ENCODE results near the gene SORBS2.
"Not testable (repeated sequence)": the region's sequence is repeated elsewhere in the genome, so short reads cannot be mapped to it uniquely, and the experiment has no call there.

The SORBS2 gene

DNA sequence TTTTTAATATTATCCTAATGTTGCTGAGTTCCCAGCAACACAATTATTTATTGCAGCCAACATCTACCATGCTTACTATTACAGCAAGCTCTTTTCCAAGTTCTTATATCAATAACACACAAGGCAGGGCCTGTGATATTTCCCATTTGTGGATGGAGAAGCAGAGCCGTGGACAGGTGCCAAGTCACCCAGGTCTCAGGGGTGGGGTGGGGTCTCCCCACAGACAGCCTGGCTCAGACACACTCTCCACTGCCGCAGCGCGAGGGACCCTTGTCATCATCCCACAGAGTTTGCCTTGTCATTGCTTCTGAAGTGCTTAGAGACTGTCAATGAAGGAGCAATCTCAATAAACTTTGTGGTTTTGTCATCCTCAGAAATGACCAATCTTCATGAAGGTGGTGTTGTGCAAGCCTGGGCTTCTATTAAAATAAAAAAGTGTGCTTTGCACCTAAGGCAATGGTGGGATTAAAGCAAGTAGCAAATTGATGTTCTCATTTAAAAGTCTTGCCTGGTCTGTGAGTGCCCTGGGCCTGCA lies 76.1 kb downstream of the SORBS2 start:
- FAIRE-seq: no peak

- no peak for FAIRE-seq
These were observed 77.1 kb downstream of the SORBS2 start for GRCh38 chr4:185734930-185735329.

DNA sequence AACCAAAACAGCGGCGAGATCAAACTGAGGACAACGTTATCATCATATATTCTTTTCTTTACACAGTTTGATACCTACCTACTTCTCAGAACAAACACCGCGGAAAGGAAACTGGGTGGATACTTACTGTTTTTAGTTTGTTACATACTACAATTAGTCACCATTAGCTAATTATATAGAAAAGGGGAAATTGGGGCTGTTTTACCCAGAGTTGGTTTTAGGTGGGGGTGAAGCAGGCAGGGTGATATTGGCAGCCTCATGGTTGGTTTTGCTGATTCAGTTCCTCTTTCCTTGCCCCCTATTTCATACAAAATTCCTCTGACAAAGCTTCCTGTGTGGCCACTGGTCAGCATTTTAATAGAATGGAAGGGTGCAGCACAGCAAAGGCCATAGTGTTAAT lies 77.8 kb downstream of the SORBS2 start:
- FAIRE-seq: no peak

- FAIRE-seq: no peak
These were observed 81.0 kb downstream of the SORBS2 start for GRCh38 chr4:185730849-185731608.

GRCh38 chr4:185730387-185730786 lies 81.6 kb downstream of the SORBS2 start:
- FAIRE-seq: no peak

DNA sequence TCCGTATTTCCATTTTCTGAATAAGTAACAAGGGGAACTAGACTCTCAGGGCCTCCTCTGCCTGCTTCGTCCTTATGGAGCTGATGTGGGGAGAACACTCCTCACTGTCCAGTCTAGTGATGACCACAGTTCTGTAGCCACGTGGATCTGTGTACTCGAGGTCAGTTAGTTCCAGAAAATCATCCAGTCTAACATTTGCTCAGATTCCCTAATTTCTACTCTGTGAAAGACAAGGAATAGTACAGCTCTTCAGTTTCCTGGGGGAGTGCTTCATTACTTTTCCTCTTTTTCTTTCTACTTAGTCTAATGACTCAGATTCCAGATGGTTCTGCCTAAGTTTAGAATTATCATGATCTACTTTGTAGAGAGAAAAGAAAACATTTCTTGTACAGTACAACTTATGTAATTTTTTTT lies 82.6 kb downstream of the SORBS2 start:
- no peak for FAIRE-seq

- no peak for FAIRE-seq
These were observed 83.1 kb downstream of the SORBS2 start for GRCh38 chr4:185728893-185729292.

DNA sequence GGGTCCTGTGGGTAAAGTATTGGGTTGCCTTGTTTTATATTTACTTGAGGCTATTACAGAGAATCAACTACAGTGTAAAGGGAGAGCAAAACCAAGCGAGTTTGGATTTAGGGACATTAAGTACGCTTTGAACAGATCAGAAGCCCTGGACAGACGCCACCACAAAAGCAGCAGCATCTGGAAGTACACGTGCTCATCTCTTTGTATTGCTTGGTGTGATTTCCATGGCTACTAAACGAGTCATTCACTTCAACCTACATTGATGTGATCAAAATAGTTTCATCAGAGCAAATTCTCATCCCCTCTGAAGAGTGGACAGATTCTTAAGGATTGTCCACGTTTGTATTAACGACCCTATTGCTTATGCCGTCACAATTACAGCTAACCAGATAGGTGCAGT lies 85.1 kb downstream of the SORBS2 start:
- no peak for FAIRE-seq

- no peak for FAIRE-seq
These were observed 88.2 kb downstream of the SORBS2 start for GRCh38 chr4:185723631-185724260.

GRCh38 chr4:185722029-185722316 lies 90.0 kb downstream of the SORBS2 start:
- no peak for FAIRE-seq

DNA sequence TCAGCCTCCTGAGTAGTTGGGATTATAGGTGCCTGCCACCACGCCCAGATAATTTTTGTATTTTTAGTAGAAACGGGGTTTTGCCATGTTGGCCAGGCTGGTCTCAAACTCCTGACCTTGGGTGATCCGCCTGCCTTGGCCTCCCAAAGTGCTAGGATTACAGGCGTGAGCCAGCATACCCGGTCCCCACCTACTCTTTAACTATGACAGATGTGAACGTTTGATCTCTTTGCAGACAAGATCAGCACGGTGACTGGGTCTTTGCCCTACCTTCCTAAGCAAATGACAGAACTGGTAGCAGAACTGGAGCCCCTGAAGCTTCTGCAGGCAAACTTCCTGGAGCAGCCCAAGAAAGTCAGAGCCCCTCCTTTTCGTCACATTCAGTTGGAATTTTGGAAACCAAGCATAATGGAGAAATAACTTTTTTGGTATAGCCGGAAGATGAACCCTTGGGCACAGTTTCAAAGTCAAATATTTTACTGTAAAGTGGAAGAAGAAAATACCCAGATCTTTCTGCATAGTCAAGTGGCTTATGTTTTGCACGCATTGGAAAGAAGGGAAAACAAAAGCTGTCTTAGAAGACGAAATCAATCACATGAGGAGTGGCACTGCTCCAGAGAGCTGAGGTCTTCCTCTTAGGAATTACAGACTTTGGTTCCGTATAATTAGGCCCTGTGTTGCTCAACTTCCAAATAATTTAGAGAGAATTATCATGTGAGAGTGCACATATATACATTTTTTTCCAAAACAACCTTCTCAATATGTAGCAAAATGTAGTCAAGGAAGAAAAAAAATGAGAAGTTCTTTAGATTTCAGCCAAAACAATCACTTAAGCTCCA lies 90.6 kb downstream of the SORBS2 start:
- no peak for FAIRE-seq

DNA sequence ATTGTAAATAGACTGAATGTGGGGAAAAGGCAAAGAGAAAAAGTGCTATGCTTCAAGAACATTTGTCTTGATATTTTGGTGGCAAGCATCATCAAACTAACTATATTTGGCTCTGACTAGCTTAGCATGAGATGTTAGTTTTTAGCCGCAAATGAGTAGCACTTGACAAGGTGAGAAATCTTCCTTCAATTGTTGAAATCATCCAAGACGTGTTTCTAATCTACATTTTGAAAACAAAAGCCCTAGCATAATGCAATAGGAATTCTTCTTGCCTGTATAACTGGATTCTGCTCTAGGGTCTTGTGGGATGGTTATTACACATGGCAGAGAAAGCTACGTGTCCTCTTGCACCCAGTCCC lies 92.5 kb downstream of the SORBS2 start:
- no peak for FAIRE-seq

DNA sequence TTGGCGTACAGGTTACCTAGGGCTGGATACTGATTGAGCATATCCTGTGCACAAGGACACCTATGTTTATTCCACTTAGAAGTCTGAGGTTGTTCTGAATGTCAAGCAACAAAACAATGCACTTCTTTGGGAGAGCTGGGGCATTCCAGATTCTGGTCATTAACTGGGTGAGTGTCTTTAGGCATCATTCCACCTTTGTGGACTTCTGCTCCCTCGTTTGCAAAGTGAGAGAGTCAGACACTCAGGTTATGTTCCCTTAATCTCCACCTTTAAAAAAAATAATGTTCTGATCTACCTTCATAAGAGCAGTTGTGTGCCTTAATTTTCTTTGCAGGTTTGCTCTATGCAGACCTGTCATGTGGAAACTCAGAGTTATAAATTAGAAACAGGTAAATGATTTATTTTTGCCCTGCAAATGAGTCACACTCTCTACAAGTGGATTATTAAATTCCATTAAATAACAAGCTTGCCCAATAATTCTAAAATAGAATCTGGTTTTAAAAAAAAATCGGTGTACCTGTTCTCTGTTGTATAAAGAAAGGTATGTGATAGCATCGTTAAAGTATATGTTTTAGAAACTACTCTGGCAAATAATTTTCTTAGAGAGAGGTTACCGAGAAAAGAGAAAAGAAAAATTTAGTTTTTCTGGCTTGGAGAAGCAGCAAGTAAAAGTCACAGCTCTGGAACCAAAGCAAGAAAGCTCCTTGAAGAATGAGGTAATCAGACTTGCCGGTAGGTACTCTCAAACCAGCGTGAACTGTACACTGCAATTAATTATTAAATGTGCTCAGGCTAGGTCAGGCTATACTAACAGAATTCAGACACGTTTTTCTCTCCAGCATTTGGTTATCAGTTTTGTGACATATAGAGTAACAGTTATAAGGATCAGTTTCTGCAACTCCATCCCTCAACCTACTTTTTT lies 93.2 kb downstream of the SORBS2 start:
- FAIRE-seq: no peak

DNA sequence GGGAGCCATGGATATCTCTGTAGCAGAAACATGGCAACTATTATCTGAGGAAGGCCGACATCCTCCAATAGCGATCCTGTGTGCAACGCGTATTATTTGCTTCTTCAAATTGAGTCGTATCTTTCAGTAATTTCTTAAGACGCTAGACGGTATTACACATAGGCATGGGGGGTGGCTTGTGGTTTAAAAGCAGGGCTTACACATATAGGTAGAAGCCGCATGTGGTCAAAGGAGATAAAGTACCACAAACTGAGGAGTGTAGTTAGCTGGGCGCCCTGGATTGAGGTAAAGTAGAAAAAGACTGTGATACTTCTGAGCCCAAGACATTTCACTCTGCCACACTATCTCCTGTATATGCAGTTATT lies 94.6 kb downstream of the SORBS2 start:
- FAIRE-seq: no peak

GRCh38 chr4:185716577-185717376 lies 95.2 kb downstream of the SORBS2 start:
- FAIRE-seq: no peak

GRCh38 chr4:185716141-185716551 lies 95.8 kb downstream of the SORBS2 start:
- no peak for FAIRE-seq

DNA sequence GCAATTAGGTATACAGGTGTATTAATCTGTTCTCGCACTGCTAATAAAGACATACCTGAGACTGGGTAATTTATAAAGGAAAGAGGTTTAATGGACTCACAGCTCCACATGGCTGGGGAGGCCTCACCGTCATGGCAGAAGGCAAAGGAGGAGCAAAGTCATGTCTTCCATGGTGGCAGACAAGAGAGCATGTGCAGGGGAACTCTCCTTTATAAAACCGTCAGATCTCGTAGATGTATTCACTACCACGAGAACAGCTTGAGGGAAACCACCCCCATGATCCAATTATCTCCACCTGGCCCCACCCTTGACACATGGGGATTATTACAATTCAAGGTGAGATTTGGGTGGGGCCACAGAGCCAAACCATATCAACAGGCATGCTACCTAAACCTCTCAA lies 97.5 kb downstream of the SORBS2 start:
- FAIRE-seq: not testable (repeated sequence)

GRCh38 chr4:185713731-185714130 lies 98.3 kb downstream of the SORBS2 start:
- no peak for FAIRE-seq

- FAIRE-seq: no peak
These were observed 98.7 kb downstream of the SORBS2 start for GRCh38 chr4:185713272-185713671.

GRCh38 chr4:185712350-185713024 lies 99.5 kb downstream of the SORBS2 start:
- no peak for FAIRE-seq

GRCh38 chr4:185711726-185712125 lies 100.3 kb downstream of the SORBS2 start:
- no peak for FAIRE-seq
